Activated B cell treated with CpG ODN at 0.5 μM for 24 hours (primary cell): ENCODE data around the gene RFX4. TPM values are rescaled to one million over a fixed set of nuclear protein-coding genes. Genes with fewer than 3 reads are reported as not detected.

Source experiments
- ATAC-seq: fragments of 200-7000 bp; cut with Tn5 transposase; one replicate; pipeline ENCODE4 v1.10.0; 2021; ENCODE audit warnings: low read depth, mild to moderate bottlenecking, moderate library complexity
- CTCF ChIA-PET: fragments of 350-600 bp; sonication (Branson Sonifier 250); formaldehyde crosslinking; loops from one replicate; lab custom pipeline; 2021; ENCODE audit warnings: antibody characterized with exemption; lab: Charles Lee
- POLR2A ChIA-PET: fragments of 350-600 bp; sonication (Branson Sonifier 250); formaldehyde crosslinking; loops from one replicate; lab custom pipeline; 2021; ENCODE audit warnings: antibody characterized with exemption; lab: Charles Lee
- DNase-seq: peaks from one replicate; pipeline ENCODE4 v3.0.0; 2022
- H3K27ac Mint-ChIP-seq: one replicate; pipeline ENCODE4 v1.8.0; 2020; ENCODE audit warnings: mixed read lengths
- H3K27me3 Mint-ChIP-seq: one replicate; pipeline ENCODE4 v1.8.0; 2021; ENCODE audit warnings: mixed read lengths
- H3K36me3 Mint-ChIP-seq: one replicate; pipeline ENCODE4 v1.8.0; 2021; ENCODE audit warnings: low read depth, mixed read lengths
- H3K4me1 Mint-ChIP-seq: one replicate; pipeline ENCODE4 v1.8.0; 2021; ENCODE audit warnings: mixed read lengths
- H3K4me3 Mint-ChIP-seq: one replicate; pipeline ENCODE4 v1.8.0; 2020; ENCODE audit warnings: mild to moderate bottlenecking, mixed read lengths
- H3K9me3 Mint-ChIP-seq: one replicate; pipeline ENCODE4 v1.8.0; 2020; ENCODE audit warnings: mixed read lengths
- intact Hi-C: fragments of 100-400 bp; cut with micrococcal nuclease; formaldehyde crosslinking; loops from one replicate; pipeline ENCODE4 v1.15.1; 2024
- total RNA-seq: library from RNA; stranded (reverse); gene quantifications from 2 replicates; pipeline ENCODE4 v1.2.3, GENCODE V29; 2022
- TF ChIP-seq, protein P1 (sequence below): fragments of 200-600 bp; IDR thresholded peaks from one replicate; pipeline ENCODE4 v1.8.0; 2022; ENCODE audit warnings: antibody characterized with exemption, mild to moderate bottlenecking

The RFX4 gene
- total RNA-seq, 1 donor from 2014 or later: not detected

GRCh38 chr12:106710143-106710893, 127.5 kb downstream of the RFX4 start:
- CTCF ChIA-PET: no interaction called here
- intact Hi-C loops: no loop called here
- no peaks in the 10 kb centered on the region for H3K36me3 Mint-ChIP-seq
- no peaks in the 10 kb centered on the region for H3K9me3 Mint-ChIP-seq
- ATAC-seq (no peak), DNase-seq (no peak)
- peaks cover 13% of the 10 kb centered on the region for H3K27me3 Mint-ChIP-seq
- no peak overlapping the region for H3K4me3 Mint-ChIP-seq
- TF ChIP-seq, protein P1, sequence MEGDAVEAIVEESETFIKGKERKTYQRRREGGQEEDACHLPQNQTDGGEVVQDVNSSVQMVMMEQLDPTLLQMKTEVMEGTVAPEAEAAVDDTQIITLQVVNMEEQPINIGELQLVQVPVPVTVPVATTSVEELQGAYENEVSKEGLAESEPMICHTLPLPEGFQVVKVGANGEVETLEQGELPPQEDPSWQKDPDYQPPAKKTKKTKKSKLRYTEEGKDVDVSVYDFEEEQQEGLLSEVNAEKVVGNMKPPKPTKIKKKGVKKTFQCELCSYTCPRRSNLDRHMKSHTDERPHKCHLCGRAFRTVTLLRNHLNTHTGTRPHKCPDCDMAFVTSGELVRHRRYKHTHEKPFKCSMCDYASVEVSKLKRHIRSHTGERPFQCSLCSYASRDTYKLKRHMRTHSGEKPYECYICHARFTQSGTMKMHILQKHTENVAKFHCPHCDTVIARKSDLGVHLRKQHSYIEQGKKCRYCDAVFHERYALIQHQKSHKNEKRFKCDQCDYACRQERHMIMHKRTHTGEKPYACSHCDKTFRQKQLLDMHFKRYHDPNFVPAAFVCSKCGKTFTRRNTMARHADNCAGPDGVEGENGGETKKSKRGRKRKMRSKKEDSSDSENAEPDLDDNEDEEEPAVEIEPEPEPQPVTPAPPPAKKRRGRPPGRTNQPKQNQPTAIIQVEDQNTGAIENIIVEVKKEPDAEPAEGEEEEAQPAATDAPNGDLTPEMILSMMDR: no peak
- H3K4me1 Mint-ChIP-seq: no peaks in the 10 kb centered on the region
- POLR2A ChIA-PET: no interaction called here
- no peak overlapping the region for H3K27ac Mint-ChIP-seq

DNA sequence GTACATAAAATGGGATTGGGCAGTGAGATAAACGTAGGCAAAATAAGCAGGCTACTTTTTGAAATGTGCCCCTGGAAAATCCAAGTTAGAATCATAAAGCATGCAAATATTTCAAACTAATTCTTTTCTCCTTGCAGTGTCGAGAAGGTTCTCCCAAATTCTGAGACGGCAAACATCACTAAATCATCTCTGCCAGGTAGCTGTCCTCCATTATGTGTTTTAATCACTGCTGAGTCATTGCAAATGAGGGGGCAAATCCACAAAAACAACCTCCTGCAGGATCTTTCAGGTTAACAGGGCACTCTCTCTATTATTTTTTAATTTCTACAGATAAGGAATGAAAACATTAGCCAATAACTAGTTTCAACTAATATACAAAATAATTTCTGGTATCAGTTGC, 128.5 kb downstream of the RFX4 start:
- Mint-ChIP-seq H3K27ac (no peak overlapping the region), H3K4me1 (no peaks in the 10 kb centered on the region), H3K9me3 (no peaks in the 10 kb centered on the region), H3K36me3 (no peaks in the 10 kb centered on the region), H3K27me3 (peaks cover 15% of the 10 kb centered on the region), H3K4me3 (no peak overlapping the region)
- CTCF ChIA-PET: no interaction called here
- intact Hi-C loops: no loop called here
- POLR2A ChIA-PET: no interaction called here
- ATAC-seq: no peak
- TF ChIP-seq, protein P1: no peak
- DNase-seq: no peak

DNA sequence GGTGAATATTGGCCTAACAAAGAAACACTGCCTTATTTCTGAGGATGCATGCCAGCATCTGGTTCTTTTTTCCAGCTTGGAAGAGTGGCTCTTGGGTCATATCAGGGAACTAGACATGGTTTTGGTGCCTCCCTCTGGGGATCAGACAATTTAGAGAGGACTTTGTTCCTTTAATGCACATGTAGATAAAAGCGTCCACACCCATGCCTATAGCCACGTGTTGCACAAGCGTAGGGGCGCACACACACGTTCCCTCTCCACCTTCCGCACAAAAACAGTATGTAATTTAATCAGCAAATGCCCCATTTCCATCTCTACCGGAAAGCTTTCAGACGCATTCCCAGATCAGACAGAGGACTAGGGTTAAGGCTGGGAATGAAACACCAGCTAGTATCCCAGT, 130.0 kb downstream of the RFX4 start:
- no peak for ATAC-seq
- Mint-ChIP-seq H3K4me1 (no peaks in the 10 kb centered on the region), H3K9me3 (no peaks in the 10 kb centered on the region), H3K27me3 (peaks cover 15% of the 10 kb centered on the region), H3K4me3 (no peak overlapping the region), H3K36me3 (no peaks in the 10 kb centered on the region), H3K27ac (no peak overlapping the region)
- no peak for DNase-seq
- POLR2A ChIA-PET: no interaction called here
- intact Hi-C loops: no loop called here
- CTCF ChIA-PET: no interaction called here
- TF ChIP-seq, protein P1: no peak

- intact Hi-C loops: no loop called here
Measured at GRCh38 chr12:106714926-106715325, 132.1 kb downstream of the RFX4 start.

DNA sequence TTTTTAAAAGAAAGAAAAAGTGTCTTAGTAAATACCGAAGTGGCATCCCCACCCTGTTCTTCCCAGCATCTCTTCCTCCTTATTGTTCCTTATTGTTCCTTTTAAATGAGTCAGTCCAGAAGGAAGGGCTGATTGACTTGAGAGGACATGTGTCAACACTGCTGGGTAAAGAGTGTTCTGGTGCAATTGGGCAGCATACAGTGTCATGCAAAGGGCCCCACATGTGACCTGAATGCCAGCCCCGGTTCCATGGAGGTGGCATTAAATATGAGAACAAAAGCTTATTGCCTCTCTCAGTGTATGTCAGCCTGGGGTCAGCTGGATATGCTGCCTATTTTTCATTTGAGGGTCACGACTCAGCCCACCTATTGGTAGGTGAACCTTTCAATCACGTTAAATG, 132.8 kb downstream of the RFX4 start:
- ChIA-PET POLR2A (no interaction called here), CTCF (no interaction called here)
- TF ChIP-seq, protein P1: no peak
- Mint-ChIP-seq H3K9me3 (no peaks in the 10 kb centered on the region), H3K4me3 (no peak overlapping the region), H3K36me3 (no peaks in the 10 kb centered on the region), H3K4me1 (no peaks in the 10 kb centered on the region), H3K27ac (no peak overlapping the region), H3K27me3 (peaks cover 21% of the 10 kb centered on the region)
- no peak for ATAC-seq
- intact Hi-C loops: no loop called here
- no peak for DNase-seq

More at GRCh38 chr12:106714926-106715325, 132.1 kb downstream of the RFX4 start:
- H3K4me3 Mint-ChIP-seq: no peak overlapping the region
- no peaks in the 10 kb centered on the region for H3K4me1 Mint-ChIP-seq
- ChIA-PET POLR2A (no interaction called here), CTCF (no interaction called here)
- H3K27me3 Mint-ChIP-seq: peaks cover 21% of the 10 kb centered on the region
- no peaks in the 10 kb centered on the region for H3K36me3 Mint-ChIP-seq
- TF ChIP-seq, protein P1: no peak
- no peaks in the 10 kb centered on the region for H3K9me3 Mint-ChIP-seq
- no peak overlapping the region for H3K27ac Mint-ChIP-seq
- ATAC-seq: no peak
- DNase-seq: no peak
